Measurements from ENCODE around the gene DNM1.

DNM1 gene

GRCh38 chr9:128249908-128250838 is 47.0 kb downstream of the DNM1 start:
- TF ChIP-seq, protein P1, sequence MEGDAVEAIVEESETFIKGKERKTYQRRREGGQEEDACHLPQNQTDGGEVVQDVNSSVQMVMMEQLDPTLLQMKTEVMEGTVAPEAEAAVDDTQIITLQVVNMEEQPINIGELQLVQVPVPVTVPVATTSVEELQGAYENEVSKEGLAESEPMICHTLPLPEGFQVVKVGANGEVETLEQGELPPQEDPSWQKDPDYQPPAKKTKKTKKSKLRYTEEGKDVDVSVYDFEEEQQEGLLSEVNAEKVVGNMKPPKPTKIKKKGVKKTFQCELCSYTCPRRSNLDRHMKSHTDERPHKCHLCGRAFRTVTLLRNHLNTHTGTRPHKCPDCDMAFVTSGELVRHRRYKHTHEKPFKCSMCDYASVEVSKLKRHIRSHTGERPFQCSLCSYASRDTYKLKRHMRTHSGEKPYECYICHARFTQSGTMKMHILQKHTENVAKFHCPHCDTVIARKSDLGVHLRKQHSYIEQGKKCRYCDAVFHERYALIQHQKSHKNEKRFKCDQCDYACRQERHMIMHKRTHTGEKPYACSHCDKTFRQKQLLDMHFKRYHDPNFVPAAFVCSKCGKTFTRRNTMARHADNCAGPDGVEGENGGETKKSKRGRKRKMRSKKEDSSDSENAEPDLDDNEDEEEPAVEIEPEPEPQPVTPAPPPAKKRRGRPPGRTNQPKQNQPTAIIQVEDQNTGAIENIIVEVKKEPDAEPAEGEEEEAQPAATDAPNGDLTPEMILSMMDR (IDR thresholded peaks at IDR 0.05; ENCODE audit: low read depth, low read length), result no peak
- no peak for DNase-seq (ENCODE audit: extremely low read depth, low read depth)

DNA sequence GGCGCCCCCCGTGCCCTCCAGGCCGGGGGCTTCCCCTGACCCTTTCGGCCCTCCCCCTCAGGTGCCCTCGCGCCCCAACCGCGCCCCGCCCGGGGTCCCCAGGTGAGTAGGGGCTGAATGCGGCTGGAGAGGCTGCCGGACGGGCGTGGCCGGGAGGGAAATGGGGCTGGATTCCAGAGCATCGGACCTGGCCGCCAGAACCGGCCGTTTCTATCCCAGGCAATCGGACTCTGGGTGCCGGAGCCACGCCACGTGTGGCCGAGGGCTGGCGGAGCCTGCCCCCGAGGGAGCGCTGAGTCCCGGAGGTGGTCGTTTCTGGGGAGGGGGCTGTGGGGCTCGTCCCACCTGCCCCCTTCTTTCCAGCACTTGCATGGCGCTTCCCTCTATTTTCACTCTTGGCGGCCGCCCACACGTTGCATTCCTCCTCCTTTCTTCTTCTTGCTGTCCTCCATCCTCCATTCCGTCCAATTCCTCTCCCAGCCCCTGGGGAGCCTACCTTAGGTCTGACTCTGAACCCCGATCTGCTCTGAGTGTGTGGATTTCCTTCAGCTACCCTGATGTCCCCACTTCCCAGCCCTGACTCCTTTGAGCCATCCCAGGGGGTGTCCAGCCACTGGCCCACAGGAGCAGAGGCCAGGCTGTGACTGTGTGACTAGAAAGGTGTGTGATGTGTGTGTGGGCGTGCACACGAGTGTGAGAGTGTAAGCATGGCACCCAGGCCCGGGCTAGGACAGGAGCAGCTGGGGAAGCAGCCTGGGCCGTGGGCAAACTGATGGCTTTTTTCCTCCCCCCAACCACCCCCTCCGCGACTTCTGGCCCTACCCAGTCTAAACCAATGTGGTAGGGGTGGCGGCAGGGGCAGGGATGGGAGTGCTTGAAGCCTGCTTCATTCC is 47.9 kb downstream of the DNM1 start:
- no peak for DNase-seq (ENCODE audit: extremely low read depth, low read depth)
- TF ChIP-seq, protein P1 (IDR thresholded peaks at IDR 0.05; ENCODE audit: low read depth, low read length), result no peak

DNA sequence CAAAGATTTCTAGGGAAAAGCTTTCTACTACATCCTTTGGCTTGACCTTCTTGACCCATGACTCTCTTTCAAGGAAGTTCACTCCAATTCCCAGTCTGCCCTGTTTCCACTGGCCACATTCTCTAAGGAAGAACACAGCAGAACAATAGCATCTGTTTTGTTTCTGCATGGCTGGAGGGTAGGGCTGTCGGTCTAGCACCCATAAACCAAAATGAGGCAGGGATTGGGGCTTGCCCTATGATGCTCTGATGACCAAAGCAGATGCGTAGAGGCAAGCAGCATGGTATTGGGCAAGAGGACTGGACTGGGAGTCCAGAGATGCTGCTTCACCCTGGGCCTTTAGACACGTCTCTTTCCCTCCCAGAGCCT is 48.5 kb downstream of the DNM1 start:
- no peak for DNase-seq (ENCODE audit: extremely low read depth, low read depth)
- TF ChIP-seq, protein P1 (IDR thresholded peaks at IDR 0.05; ENCODE audit: low read depth, low read length), result no peak

DNA sequence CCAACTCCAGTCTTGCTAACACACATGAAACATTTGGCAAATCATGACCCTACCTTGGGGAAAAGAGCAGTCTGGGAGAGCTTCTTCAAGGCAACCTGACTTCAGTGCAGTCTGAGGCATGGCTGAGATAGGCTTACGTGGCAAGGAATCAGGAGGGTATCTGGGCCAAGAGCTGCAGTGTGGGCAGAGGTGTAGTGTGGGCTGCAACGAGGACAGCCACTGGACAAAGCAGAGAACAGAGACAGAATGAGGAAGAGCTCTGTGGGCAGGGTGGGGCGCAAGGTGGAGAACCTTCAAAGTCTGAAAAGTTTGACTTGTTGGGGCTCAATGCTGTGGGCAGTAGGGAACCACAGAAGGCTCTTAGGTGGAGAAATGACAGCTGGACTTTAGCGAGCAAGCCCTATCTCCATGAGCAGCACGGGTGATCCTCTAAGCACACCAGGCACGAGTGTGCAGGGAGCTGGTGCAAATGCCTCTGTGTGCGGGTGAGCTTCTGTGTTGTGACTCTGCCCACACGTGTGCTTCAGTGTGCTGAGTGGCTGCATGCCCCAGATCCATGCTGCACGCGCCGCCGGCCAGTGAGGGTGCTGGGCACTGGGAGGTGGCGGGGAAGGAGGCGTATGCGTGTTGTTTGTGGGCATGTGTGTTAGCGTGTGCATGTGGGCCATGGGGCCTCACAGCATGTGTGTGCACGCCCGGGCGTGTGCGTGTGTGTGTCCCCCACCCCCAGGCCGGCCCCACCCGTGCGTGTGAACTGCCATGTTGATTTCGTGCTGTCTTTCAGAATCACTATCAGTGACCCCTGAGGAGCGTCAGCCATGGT is 49.3 kb downstream of the DNM1 start:
- TF ChIP-seq, protein P1 (IDR thresholded peaks at IDR 0.05; ENCODE audit: low read depth, low read length), result no peak
- DNase-seq (ENCODE audit: extremely low read depth, low read depth), result no peak

GRCh38 chr9:128253140-128253990 is 50.2 kb downstream of the DNM1 start:
- TF ChIP-seq, protein P1 (IDR thresholded peaks at IDR 0.05; ENCODE audit: low read depth, low read length), result no peak
- no peak for DNase-seq (ENCODE audit: extremely low read depth, low read depth)

- TF ChIP-seq, protein P1 (IDR thresholded peaks at IDR 0.05; ENCODE audit: low read depth, low read length), result no peak
- no peak for DNase-seq (ENCODE audit: extremely low read depth, low read depth)
These were observed 50.8 kb downstream of the DNM1 start for GRCh38 chr9:128253991-128254346.

Measured in AG09319 (cell line).